Endodermal cell (in vitro differentiated cells): ENCODE results near the gene TTC1. TPM values are rescaled to one million over a fixed set of nuclear protein-coding genes. Genes with fewer than 3 reads are reported as not detected.
"Not testable (repeated sequence)": the region's sequence is repeated elsewhere in the genome, so short reads cannot be mapped to it uniquely, and the experiment has no call there.

ENCODE experiments used
- DNase-seq: peaks from one replicate; pipeline ENCODE4 v3.0.0-alpha.2; 2017
- H3K27ac ChIP-seq: 2 replicates; pipeline ENCODE4 v1.5.1; 2013; ENCODE audit warnings: mild to moderate bottlenecking, low read depth, low read length, moderate library complexity
- H3K27me3 ChIP-seq: 2 replicates; pipeline ENCODE4 v1.6.1; 2013; ENCODE audit warnings: mild to moderate bottlenecking, low read length, moderate library complexity; ENCODE audit not compliant: insufficient read depth, control insufficient read depth, poor library complexity, severe bottlenecking
- H3K36me3 ChIP-seq: 2 replicates; pipeline ENCODE4 v1.7.0; 2013; ENCODE audit warnings: mild to moderate bottlenecking, low read length, moderate library complexity; ENCODE audit not compliant: control insufficient read depth, insufficient read depth
- H3K4me1 ChIP-seq: one replicate; pipeline ENCODE4 v1.7.0; 2013; ENCODE audit warnings: low read length; ENCODE audit not compliant: control insufficient read depth, insufficient read depth
- H3K4me3 ChIP-seq: 2 replicates; pipeline ENCODE4 v1.5.1; 2013; ENCODE audit warnings: mild to moderate bottlenecking, low read length, moderate library complexity
- H3K9ac ChIP-seq: 2 replicates; pipeline ENCODE4 v1.6.1; 2013; ENCODE audit warnings: mild to moderate bottlenecking, low read length, moderate library complexity; ENCODE audit not compliant: poor library complexity, severe bottlenecking; ENCODE audit errors: extremely low read depth
- H3K9me3 ChIP-seq: 2 replicates; pipeline ENCODE4 v1.6.1; 2013; ENCODE audit warnings: mild to moderate bottlenecking, low read length, moderate library complexity; ENCODE audit not compliant: control insufficient read depth
- H3K27ac Mint-ChIP-seq: 2 replicates; pipeline ENCODE4 v1.8.0; 2020; ENCODE audit warnings: mixed read lengths
- H3K27me3 Mint-ChIP-seq: 2 replicates; pipeline ENCODE4 v1.8.0; 2021; ENCODE audit warnings: mild to moderate bottlenecking, mixed read lengths; ENCODE audit not compliant: insufficient read depth
- H3K36me3 Mint-ChIP-seq: 2 replicates; pipeline ENCODE4 v1.8.0; 2020; ENCODE audit warnings: low read depth, mixed read lengths
- H3K4me1 Mint-ChIP-seq: 2 replicates; pipeline ENCODE4 v1.8.0; 2020; ENCODE audit warnings: mixed read lengths
- H3K4me3 Mint-ChIP-seq: 2 replicates; pipeline ENCODE4 v1.8.0; 2020; ENCODE audit warnings: mild to moderate bottlenecking, moderate library complexity, mixed read lengths
- H3K9me3 Mint-ChIP-seq: 2 replicates; pipeline ENCODE4 v1.8.0; 2020; ENCODE audit warnings: mild to moderate bottlenecking, mixed read lengths
- CTCF ChIP-seq: fragments of 200-600 bp; sonication (generic); conservative IDR thresholded peaks from 2 replicates; pipeline ENCODE4 v1.5.0; 2021; ENCODE audit warnings: antibody characterized with exemption, mild to moderate bottlenecking
- WGBS, 2 experiments: methylation state at CpG; one replicate each; pipeline versions ENCODE4 v1.1.5 to v1.1.7; 2013; ENCODE audit warnings: missing lambda C conversion rate in 2 of 2, mixed read lengths in 1 of 2; ENCODE audit not compliant: insufficient coverage in 1 of 2, insufficient read length in 1 of 2; 5-methylcytosine and 5-hydroxymethylcytosine counted together
- total RNA-seq, 2 donors: library from RNA; stranded (reverse); fragmentation: NEBNext Ultra II Directional in 1 of 2; extraction: Animal tissue kit (Norgen Biotek cat#: 25700) in 1 of 2; gene quantifications; 2 replicates in 1 of 2; 3 replicates in 1 of 2; pipeline ENCODE4 v1.2.1, GENCODE V29; 2021

Gene TTC1
- total RNA-seq, 2 donors from 2014 or later: 59.8 to 72.3 TPM

- no peaks in the 10 kb centered on the region for H3K27me3 ChIP-seq
- H3K4me3 ChIP-seq: no peak overlapping the region
- peaks cover 22% of the 10 kb centered on the region for H3K36me3 ChIP-seq
- TF ChIP-seq CTCF: no peak
- no peaks in the 10 kb centered on the region for H3K9me3 ChIP-seq
- DNase-seq: no peak
- peaks cover 6% of the 10 kb centered on the region for H3K4me1 ChIP-seq
- peaks cover 11% of the 10 kb centered on the region for H3K4me1 Mint-ChIP-seq
- no peak overlapping the region for H3K27ac Mint-ChIP-seq
- H3K36me3 Mint-ChIP-seq: peaks cover 10% of the 10 kb centered on the region
- H3K9me3 Mint-ChIP-seq: no peaks in the 10 kb centered on the region
- H3K27me3 Mint-ChIP-seq: peaks cover under 1% of the 10 kb centered on the region
- no peak overlapping the region for H3K27ac ChIP-seq
- no peak overlapping the region for H3K4me3 Mint-ChIP-seq
- 91% methylated on average over 2 of the region's 3 CpGs; no CpG with 5 or more reads in 1 of the 2 experiments for WGBS, 2 experiments
- H3K9ac ChIP-seq: no peak overlapping the region
Measured at GRCh38 chr5:160007514-160007913, 1.4 kb upstream of the TTC1 start.

- not testable (repeated sequence) for H3K9ac ChIP-seq, H3K27me3 Mint-ChIP-seq, H3K27ac ChIP-seq, H3K4me1 ChIP-seq, DNase-seq, H3K27me3 ChIP-seq, H3K4me3 ChIP-seq, H3K9me3 ChIP-seq, H3K9me3 Mint-ChIP-seq
- Mint-ChIP-seq H3K4me1 (peaks cover 11% of the 10 kb centered on the region), H3K4me3 (peak overlapping the region; percentile 92), H3K27ac (peak overlapping the region; percentile 100), H3K36me3 (peaks cover 16% of the 10 kb centered on the region)
- 95 to 100% methylated on average over 5 to 12 of the region's 14 CpGs for WGBS, 2 experiments
- peaks cover 32% of the 10 kb centered on the region for H3K36me3 ChIP-seq
Measured at GRCh38 chr5:160008529-160008876, 436 bp upstream of the TTC1 start.

- Mint-ChIP-seq H3K9me3 (no peaks in the 10 kb centered on the region), H3K4me1 (peaks cover 11% of the 10 kb centered on the region), H3K36me3 (peaks cover 23% of the 10 kb centered on the region), H3K27ac (peak overlapping the region; percentile 100), H3K4me3 (peak overlapping the region; percentile 92), H3K27me3 (no peaks in the 10 kb centered on the region)
- no peak for DNase-seq
- Histone ChIP-seq H3K36me3 (peaks cover 38% of the 10 kb centered on the region), H3K4me3 (peak overlapping the region; percentile 99), H3K9me3 (no peaks in the 10 kb centered on the region), H3K27me3 (no peaks in the 10 kb centered on the region), H3K9ac (peak overlapping the region; percentile 92), H3K27ac (no peak overlapping the region), H3K4me1 (peaks cover 6% of the 10 kb centered on the region)
- 0 to 8% methylated on average over 5 to 11 of the region's 11 CpGs for WGBS, 2 experiments
- TF ChIP-seq CTCF: no peak
Measured at GRCh38 chr5:160009591-160009989, 651 bp downstream of the TTC1 start.

- Histone ChIP-seq H3K9me3 (no peaks in the 10 kb centered on the region), H3K9ac (no peak overlapping the region), H3K27ac (no peak overlapping the region), H3K27me3 (no peaks in the 10 kb centered on the region), H3K4me1 (peaks cover 6% of the 10 kb centered on the region), H3K36me3 (peaks cover 52% of the 10 kb centered on the region), H3K4me3 (no peak overlapping the region)
- TF ChIP-seq CTCF: no peak
- Mint-ChIP-seq H3K36me3 (peaks cover 32% of the 10 kb centered on the region), H3K4me3 (no peak overlapping the region), H3K4me1 (peaks cover 11% of the 10 kb centered on the region), H3K9me3 (no peaks in the 10 kb centered on the region), H3K27me3 (no peaks in the 10 kb centered on the region), H3K27ac (no peak overlapping the region)
- DNase-seq: no peak
Measured at GRCh38 chr5:160011471-160011870, 2.5 kb downstream of the TTC1 start.

GRCh38 chr5:160014197-160014596 is 5.3 kb downstream of the TTC1 start:
- H3K4me1 ChIP-seq, H3K9me3 ChIP-seq, H3K27me3 Mint-ChIP-seq, H3K27ac ChIP-seq, H3K4me3 Mint-ChIP-seq, H3K9ac ChIP-seq, H3K27ac Mint-ChIP-seq, H3K4me3 ChIP-seq, DNase-seq, H3K27me3 ChIP-seq, H3K9me3 Mint-ChIP-seq: not testable (repeated sequence)
- Mint-ChIP-seq H3K4me1 (peaks cover 11% of the 10 kb centered on the region), H3K36me3 (peaks cover 55% of the 10 kb centered on the region)
- WGBS, 2 experiments: 91 to 95% methylated on average over 6 of the region's 6 CpGs
- H3K36me3 ChIP-seq: peaks cover 73% of the 10 kb centered on the region
